Mammary epithelial cell (primary cell): ENCODE data around the gene TXK.

ENCODE experiments used
- EZH2 ChIP-seq: IDR thresholded peaks from 2 replicates; pipeline ENCODE4 v1.6.1; 2012; ENCODE audit warnings: low read length, inconsistent platforms, borderline replicate concordance
- TF ChIP-seq, protein P1 (sequence below), 2 donors: IDR thresholded peaks in 1 of 2; conservative IDR thresholded peaks in 1 of 2; 2 replicates each; pipeline ENCODE4 v1.5.1; 2011 to 2012; ENCODE audit warnings: inconsistent platforms in 2 of 2, low read length in 2 of 2, mild to moderate bottlenecking in 2 of 2, control low read depth in 1 of 2, low read depth in 1 of 2; ENCODE audit not compliant: insufficient read depth in 1 of 2; ENCODE audit errors: extremely low read depth in 1 of 2

DNA sequence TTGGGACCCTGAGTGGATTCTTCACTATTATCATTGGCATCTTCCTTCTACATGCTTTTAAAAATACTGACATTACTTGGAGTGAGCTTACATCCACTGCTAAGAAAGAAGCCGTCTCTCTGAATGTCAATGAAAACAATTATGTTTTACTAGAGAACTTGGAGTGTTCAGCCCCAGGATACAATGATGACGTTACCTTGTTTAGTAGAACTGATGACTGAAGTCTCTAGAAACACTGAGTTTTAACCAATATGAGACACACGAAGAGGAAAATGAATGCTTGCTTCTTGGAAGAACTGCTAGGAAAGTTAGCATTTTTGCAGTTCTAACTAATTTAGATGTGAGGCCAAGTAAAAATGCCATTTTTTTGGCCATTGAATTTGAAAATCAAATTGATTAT, 98.1 kb downstream of the TXK start:
- TF ChIP-seq, protein P1, sequence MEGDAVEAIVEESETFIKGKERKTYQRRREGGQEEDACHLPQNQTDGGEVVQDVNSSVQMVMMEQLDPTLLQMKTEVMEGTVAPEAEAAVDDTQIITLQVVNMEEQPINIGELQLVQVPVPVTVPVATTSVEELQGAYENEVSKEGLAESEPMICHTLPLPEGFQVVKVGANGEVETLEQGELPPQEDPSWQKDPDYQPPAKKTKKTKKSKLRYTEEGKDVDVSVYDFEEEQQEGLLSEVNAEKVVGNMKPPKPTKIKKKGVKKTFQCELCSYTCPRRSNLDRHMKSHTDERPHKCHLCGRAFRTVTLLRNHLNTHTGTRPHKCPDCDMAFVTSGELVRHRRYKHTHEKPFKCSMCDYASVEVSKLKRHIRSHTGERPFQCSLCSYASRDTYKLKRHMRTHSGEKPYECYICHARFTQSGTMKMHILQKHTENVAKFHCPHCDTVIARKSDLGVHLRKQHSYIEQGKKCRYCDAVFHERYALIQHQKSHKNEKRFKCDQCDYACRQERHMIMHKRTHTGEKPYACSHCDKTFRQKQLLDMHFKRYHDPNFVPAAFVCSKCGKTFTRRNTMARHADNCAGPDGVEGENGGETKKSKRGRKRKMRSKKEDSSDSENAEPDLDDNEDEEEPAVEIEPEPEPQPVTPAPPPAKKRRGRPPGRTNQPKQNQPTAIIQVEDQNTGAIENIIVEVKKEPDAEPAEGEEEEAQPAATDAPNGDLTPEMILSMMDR (conservative IDR thresholded peaks at IDR 0.05 in 1 of 2, IDR thresholded peaks at IDR 0.05 in 1 of 2; ENCODE audit: extremely low read depth in 1 of 2, insufficient read depth in 1 of 2, low read depth in 1 of 2, low read length in 2 of 2), result no peak
- no peak for TF ChIP-seq EZH2
